ENCODE data around the gene CHKA.

DNA sequence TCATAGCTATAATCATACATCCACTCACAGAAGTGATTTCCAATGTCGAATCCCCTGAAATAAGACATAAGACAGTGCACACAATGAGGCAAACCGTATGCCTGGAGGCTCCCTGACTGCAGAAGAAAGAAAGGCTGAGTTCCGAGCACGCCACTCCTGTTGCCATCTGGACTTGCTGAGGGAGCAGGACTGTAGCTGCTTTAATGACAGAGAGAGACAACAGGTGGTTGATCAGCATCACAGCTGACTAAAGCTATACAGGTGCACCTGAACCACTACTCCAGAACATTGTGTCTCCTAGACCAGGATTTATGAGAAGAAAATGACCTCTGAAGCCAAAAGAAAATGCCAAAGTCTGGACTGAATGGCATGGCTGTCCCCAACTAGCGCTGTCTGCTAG is 55.3 kb downstream of the CHKA start:
- TF ChIP-seq CTCF (IDR thresholded peaks at IDR 0.05 in 2 of 3, conservative IDR thresholded peaks at IDR 0.05 in 1 of 3; ENCODE audit: insufficient read depth in 2 of 3, low read depth in 1 of 3, low read length in 3 of 3), result no peak
- no peak for TF ChIP-seq ZNF3 (CRISPR knock-in tag; IDR thresholded peaks at IDR 0.05)
- no peak for TF ChIP-seq RNF2 (IDR thresholded peaks at IDR 0.05)
- TF ChIP-seq VEZF1 (CRISPR knock-in tag; IDR thresholded peaks at IDR 0.05), result no peak
